Left colon (tissue), 2 donors: ENCODE measurements around the gene DKK3. TPM values are rescaled to one million over a fixed set of nuclear protein-coding genes. Genes with fewer than 3 reads are reported as not detected.
A peak's percentile ranks its signal among the peaks of the same experiment; 100 is the strongest.
"Not testable (repeated sequence)": the region's sequence is repeated elsewhere in the genome, so short reads cannot be mapped to it uniquely, and the experiment has no call there.

ENCODE experiments used
- ATAC-seq: fragments of 200-7000 bp; cut with Tn5 transposase; one replicate; pipeline ENCODE4 v1.9.1; 2020; ENCODE audit warnings: mild to moderate bottlenecking, moderate library complexity
- DNase-seq, 2 donors: peaks; one replicate each; pipeline ENCODE4 v3.0.0-alpha.2; 2020
- intact Hi-C, 2 donors: fragments of 100-400 bp; cut with DNase I in 1 of 2; cut with micrococcal nuclease in 1 of 2; formaldehyde crosslinking; loops; one replicate each; pipeline versions ENCODE4 v1.11.2 to v1.14.0; 2022; cut with DNase I, micrococcal nuclease
- total RNA-seq, 2 donors: library from RNA; stranded (reverse); fragmentation: NEBNext Ultra II Directional; extraction: Animal tissue kit (Norgen Biotek cat#: 25700); gene quantifications; one replicate each; pipeline ENCODE4 v1.2.1, GENCODE V29; 2021
- donor health status: DM: no; HTN: no; CAD: no.
- donor health status: DM: yes; HTN: yes; CAD: no.

The DKK3 gene
- total RNA-seq, 2 donors from 2014 or later: 8.1 to 19.5 TPM

DNA sequence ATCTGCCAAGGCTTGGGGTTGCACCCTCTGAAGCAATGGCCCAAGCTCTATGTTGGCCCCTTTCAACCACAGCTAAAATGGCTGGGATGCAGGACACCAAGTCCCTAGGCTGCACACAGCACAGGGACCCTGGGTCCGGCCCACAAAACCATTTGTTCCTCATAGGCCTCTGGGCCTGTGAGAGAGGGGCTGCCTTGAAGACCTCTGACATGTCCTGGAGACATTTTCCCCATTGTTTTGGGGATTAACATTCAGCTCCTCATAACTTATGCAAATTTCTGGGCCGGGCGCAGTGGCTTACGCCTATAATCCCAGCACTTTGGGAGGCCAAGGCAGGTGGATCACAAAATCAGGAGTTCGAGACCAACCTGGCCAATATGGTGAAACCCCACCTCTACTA lies 32.3 kb upstream of the DKK3 start:
- not testable (repeated sequence) for DNase-seq, ATAC-seq
- intact Hi-C loops: loop anchor here in 1 of 2 donors (5.0 kb wide), 1 partner anchor 108 kb away; no protein-coding TSS in a partner anchor

DNA sequence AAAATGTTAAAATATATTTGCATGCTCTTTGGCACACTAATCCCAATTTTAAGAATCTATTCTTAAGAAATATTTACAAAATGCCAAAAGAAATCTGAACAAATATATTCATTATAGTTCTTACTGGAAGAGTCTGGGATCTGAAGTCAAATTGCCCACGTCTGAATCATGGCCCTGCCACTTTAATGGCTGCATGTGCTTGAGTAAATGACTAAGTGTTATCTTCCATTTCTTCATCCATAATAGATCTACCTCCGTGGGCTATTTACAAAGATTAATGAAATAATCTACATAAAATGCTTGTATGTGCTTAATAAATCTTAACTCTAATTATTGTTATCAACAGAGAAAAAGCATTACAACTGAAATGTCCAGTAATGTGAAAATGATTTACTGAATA lies 24.5 kb upstream of the DKK3 start:
- DNase-seq: no peak
- ATAC-seq: no peak
- intact Hi-C loops: no loop called here

DNA sequence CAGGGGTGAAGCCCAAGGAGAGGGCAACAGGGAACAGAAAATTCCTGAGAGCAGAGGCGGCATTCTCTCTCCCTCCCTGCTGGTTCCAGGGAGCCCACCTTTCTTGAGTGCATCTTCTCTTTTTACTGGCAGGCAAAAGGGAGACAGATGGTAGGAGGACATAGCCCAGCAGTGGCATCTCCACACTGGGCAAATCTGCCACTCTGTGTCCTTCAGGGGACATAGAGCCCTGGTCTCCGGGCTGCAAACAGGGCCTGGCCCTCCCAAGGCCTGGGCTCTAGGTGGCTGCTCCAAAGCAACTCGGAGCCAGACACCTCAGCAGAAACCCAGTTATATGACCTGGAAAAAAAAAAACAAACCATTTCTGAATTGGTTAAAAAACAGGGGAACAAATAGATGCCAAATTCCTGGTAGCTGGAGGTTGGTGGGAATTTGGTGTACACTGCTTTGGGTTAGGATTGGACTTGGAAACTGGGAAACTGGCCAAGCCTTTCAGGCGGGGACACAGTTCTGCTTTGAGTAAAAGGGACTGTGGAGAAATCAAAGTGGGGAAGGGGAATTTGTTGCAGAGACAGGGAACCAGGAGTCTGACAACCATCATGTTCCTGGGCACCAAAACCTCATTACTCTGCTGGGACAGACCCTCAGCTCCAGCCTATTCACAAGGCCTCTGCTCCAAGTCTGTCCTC lies 23.6 kb upstream of the DKK3 start:
- intact Hi-C loops: no loop called here
- DNase-seq: no peak
- no peak for ATAC-seq

DNA sequence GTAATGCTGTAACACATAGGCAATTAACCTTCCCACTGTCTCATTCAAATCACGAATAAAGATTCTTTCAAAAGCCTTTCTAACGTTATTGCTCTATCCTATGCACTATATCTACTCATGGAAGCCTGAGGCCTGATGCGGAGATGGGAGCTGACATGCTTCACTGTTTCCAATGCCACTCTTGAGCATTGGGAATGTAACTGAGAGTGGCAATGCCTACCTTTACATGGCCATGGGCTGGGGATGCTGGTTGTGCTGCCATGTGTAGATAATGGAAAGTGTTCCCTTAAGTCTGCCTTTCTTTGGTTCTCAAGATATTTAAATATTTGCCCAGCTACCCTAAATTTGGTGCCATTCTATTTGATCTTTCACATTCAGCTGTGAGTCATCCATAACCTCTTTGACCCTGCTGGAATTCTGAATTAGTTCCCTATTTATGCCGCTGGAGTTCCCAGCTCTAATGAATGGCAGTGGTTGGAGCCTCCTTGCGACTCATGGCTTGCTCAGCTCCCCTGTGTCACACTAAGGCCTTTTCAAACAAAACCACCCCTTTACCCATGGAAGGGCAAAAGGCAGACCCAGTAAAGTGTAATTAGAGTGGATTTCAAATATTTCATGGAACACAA lies 21.4 kb upstream of the DKK3 start:
- intact Hi-C loops: no loop called here
- DNase-seq: no peak
- ATAC-seq: no peak

DNA sequence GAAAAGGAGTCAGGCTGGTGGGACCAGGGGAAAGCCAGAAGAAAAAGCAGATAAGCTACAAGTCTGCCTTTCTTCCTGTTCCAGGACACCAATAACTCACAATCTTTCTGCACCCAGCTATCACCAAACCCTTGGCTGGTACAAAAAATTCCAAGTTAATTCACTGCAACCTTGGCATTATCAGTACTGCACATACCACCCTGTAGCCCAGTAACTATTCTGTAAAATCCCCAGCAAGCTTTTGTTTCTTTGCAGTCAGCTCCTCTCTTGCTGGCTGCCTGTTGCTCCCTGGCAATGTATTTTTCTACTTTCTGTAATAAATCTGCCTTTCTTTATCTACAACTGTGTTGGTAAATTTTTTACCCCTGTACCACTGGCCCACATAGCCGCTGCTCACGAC lies 20.7 kb upstream of the DKK3 start:
- ATAC-seq (no peak), DNase-seq (no peak)
- intact Hi-C loops: no loop called here

DNA sequence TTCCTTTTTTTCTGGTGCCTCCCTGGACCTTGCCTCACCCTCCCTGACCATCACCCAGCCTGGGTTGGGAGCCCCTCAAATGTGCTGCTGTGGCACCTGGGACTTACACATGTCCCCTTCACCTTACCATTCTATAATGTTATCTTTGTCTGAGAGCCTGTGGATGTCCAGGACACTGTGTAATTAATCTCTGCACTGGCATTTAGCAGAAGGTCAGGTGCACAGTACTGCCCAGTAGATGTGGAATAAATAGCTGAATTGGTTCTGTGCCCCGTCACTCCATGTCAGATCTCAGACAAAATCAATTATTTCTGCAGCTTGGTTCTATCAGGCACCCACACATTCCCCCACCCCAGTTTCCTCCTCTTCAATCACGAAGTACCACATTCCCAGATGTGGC lies 19.9 kb upstream of the DKK3 start:
- intact Hi-C loops: no loop called here
- no peak for ATAC-seq

DNA sequence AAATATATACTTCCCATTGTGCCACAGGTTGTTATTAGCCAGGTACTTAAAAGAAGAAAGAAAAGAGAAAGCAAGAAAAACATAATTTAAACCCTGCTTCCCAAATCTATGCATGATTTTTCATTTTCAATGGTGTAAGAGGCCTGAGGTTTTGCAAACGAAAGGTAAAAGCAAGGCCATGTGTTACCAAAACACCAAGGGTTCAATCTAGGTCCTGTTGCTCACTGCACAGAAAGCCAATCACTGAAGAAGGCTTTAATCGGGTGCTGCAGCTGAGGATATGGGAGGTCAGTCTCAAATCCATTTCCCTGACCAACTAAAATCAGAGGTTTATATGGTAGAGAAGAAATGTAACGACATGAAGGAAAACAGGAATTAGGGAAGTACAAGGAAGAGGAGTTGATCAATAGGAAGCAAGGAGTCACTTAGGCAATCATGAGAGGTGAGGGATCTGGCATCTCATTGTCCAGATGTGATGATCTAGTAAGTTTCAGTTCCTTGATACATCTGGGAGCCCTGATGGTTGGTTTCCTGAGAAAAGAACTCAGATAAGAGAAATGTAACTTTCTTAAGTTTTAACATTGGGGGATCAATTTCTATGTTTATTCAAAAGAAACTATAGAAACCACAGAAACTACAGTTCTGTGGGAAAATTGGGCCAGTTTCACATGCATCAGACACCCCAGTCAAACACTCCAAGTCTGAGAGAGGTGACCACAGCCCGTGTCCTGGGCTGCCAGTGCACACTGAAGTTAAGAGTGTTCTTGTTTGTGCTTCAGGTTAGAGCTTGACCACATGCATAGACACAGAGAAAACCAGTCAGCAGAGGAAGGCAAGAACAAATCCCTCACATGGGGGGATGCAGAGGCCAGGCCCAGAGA lies 18.1 kb upstream of the DKK3 start:
- no peak for ATAC-seq
- intact Hi-C loops: no loop called here
- no peak for DNase-seq

More for the DNA sequence above, 19.9 kb upstream of the DKK3 start:
- no peak for DNase-seq

DNA sequence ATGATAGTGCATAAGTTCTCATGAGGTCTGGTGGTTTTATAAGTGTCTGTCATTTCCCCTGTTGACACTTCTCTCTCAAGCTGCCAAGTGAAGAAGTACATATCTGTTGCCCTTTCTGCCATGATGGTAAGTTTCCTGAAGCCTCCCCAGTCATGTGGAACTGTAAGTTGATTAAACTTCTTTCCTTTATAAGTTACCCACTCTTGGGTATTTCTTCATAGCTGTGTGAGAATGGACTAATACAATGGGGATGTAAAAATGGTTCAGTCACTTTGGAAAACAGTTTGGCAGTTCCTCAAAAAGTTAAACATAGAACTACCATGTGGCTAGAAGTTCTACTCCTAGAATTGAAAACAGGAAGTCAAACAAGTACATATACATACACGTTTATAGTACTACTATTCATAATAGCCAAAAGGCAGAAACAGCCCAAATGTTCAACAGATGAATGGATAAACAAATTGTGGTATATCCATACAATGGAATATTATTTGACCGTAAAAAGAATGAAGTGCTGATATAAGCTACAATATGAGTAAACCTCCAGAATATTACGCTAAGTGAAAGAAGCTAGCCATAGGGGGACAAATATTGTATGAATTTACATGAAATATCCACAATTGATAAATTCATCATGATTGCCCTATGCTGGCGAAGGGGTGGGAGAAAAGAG lies 16.0 kb upstream of the DKK3 start:
- intact Hi-C loops: no loop called here
- DNase-seq (no peak), ATAC-seq (no peak)

DNA sequence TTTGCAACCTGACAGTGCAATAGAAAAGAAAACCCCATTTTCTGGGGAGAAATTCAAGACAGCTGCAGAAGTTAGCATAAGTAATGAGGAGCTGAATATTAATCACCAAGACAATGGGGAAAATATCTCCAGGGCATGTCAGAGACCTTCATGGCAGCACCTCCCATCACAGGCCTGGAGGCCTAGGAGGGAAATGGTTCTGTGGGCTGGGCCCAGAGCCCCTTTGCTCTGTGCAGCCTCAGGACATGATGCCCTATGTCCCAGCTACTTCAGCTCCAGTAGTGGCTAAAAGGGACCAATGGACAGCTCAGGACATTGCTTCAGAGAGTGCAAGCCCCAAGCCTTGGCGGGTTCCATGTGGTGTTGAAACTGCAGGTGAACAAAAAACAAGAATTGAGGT lies 14.6 kb upstream of the DKK3 start:
- no peak for ATAC-seq
- DNase-seq: no peak
- intact Hi-C loops: no loop called here

DNA sequence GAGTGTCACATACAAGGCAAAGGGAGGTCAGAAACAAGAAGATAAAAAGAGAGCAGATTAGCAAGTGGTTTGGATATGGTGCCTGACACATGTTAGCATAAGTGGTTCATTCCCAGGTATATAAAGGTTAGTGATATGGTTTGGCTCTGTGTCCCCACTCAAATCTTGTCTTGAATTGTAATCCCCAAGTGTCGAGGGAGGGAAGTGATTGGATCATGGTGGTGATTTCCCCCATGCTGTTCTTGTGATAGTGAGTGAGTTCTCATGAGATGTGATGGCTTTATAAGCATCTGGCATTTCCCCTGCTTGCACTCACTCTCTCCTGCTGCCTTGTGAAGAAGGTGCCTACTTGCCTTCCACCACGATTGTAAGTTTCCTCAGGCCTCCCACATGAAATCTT lies 12.1 kb upstream of the DKK3 start:
- DNase-seq (no peak), ATAC-seq (no peak)
- intact Hi-C loops: no loop called here

DNA sequence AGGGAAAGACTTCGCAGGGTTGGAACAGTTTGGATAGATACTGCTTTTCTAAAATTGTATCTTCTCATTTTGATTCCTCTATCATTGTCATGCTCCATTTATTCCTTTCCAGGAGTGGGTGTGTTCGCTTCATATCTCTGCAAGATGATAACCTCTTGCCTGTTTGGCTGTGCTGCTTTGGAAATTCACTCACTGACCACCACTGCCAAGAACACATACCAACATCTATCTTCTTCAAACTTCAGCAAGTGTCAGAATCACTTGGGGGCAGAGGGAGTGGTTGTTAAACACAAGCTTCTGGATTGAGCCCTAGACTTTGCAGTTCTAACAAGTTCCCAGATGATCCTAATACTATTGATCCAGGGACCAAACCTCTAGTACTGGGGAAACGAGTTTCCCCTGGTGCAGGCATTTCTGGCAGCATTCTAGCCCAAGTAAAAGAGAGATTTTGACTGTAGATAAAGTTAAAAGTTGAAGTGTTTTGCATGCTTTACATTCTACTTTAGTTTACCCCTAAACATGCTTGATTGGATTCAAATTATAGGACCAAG lies 11.5 kb upstream of the DKK3 start:
- no peak for DNase-seq
- no peak for ATAC-seq
- intact Hi-C loops: no loop called here

DNA sequence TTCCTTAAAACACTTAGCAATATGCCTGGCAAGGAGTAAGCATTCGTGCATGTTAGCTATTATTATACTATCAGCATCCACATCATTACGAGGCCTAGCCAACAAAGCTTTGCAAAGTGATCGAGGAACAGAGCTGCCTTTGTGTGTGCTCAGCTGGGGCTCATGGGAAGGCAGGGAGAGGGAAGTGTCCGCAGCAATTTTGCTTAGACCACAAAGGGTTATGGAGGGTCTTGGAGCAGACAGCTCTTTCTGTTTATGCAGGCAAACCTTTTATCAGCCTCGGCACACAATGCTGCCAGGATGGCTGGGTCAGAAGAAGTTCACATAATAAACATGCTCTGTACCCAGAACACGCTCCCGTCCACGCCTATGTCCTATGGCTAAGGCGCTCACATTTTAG lies 10.9 kb upstream of the DKK3 start:
- no peak for ATAC-seq
- intact Hi-C loops: no loop called here
- DNase-seq: no peak

DNA sequence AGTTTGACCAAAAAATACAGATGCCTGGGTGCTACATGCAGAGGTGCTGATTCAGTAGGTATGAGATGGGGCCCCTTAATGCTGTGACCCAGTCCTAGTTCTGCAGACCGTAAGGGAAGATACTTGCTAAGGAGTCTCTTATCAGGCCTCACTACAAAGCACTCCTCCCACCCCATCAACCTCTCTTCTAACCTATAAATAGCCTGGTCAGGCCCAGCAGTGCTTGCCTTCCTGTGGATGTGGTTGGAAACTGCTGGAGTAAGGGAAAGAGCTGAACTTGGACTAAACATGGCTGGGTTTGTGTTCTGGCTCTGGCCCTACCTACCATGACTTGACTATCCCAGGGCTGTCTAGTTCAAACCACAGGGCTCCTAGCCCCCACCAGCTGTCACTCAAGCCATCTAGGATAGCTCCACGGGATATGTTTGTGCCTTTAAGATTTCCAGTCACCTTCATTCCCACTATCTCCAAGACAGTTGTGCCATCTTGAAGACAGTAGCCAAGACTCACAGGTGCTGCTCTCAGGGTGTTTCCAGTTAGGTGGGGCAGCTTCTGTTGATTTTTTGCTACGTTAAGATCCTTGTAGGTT lies 9.5 kb upstream of the DKK3 start:
- no peak for ATAC-seq
- no peak for DNase-seq
- intact Hi-C loops: no loop called here

DNA sequence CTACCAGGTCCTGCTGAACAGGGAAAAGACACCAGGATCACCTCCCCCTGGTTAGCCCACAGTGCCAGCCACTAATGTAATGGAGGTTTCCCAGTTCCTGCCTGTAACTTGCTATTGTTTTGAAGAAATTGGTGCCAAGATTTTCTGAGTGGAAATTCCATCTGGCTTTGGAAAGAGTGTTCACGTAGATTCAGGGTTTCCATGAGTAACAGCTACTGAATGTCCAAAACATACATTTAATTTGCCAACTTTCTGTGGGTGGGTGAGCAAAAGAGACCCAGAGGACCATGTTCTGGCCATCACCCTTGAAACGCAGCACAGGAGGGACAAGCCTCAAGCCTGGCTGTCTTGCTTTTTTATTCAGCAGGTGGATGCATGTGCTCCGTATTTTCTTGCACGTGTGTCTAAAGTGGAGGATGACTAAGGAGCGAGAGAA lies 8.8 kb upstream of the DKK3 start:
- intact Hi-C loops: no loop called here
- DNase-seq (no peak), ATAC-seq (no peak)

DNA sequence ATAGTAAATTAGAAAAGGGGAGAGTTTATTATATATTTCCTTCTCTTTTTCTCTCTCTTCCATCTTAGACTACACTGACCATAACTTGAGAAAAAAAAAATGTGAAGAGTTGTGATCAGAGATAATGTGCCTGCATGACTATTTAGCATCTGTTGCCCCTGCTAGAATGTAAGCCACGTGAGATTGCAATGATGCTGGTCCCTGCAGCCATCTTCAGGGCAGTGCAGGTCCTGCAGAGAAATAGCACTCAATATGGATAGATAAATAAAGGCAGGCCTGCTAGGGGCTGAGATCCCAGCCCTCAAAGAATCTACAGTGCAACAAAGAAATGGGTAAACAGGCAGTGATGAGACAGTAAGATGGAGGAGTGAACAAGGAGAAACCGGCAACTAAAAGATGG lies 7.8 kb upstream of the DKK3 start:
- intact Hi-C loops: no loop called here
- DNase-seq (no peak), ATAC-seq (no peak)

DNA sequence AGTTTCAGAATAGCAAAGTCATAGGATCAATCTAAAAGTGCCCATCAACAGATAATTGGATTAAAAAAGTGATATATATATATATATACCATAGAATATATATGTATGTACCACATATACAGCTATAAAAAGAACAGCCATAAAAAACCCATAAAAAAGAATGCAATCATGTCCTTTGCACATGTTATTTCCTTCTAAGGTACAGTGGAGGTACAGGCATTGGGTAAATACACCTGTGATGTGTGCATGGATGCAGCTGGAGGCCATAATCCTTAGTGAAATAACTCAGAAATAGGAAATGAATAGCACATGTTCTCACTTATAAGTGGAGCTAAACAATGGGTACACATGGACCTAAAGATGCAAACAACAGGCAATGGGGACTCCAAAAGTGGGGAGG lies 7.1 kb upstream of the DKK3 start:
- DNase-seq: no peak
- ATAC-seq: peak; percentile 95
- intact Hi-C loops: no loop called here

DNA sequence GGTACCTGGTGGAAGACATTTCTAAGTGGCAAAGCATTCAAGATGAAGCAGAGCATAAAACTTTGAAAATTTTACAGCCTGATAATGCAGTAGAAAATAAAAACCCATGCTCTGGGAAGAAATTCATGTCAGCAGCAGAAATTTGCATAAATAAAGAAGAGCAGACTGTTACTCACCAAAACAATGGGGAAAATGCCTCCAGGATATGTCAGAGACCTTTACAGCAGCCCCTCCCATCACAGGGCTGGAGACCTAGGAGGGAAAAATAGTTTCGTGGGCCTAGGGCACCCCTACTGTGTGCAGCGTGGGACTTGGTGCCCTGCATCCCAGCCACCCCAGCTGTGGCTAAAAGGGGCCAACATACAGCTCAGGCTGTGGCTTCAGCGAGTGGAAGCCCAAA lies 5.4 kb upstream of the DKK3 start:
- intact Hi-C loops: no loop called here
- DNase-seq (no peak), ATAC-seq (no peak)

DNA sequence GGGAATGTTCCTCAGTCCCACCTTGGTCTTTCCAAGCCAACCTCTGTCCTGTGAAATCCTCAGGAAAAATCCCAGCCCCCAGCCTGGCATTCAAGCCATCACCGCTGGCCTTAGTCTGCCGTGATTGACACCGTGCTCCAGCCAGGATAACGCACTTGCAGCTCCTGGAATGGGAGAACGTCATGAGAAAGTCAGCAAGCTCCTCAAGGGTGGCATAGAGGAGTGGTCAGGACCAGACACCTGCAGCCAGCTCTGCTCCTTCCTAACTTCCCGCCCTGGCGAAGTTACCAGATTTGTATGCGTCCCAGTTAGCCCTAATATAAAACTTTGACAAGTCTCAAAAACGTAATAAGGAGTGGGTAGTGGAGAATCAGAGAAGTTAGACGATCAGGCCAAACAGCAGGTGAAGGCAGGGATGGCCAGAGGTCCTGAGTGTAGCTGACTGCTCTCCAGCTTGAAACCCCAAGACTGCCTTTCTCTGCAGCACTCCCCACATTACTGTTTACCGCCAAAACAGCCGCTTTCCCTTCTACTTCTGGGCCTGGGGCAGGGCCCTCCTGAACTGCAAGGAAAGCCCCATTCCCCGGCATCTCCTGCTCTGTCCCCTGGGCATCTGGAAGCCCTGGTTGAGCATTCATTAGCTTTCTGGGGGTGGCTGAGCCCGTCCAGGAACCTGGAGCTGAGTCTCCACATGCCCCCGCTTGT lies 1.3 kb upstream of the DKK3 start:
- no peak for DNase-seq
- intact Hi-C loops: no loop called here
- no peak for ATAC-seq
